Esophagus squamous epithelium (tissue), 4 donors: Measurements from ENCODE around the gene ZNF787.

Experiments
- POLR2A ChIP-seq, 4 donors: fragments of 450-650 bp; IDR thresholded peaks; one replicate each; pipeline ENCODE4 v1.6.1; 2017; ENCODE audit warnings: antibody characterized with exemption in 4 of 4, mild to moderate bottlenecking in 4 of 4, moderate library complexity in 3 of 4
- TF ChIP-seq, protein P1 (sequence below), 6 experiments: fragments of 450-650 bp in 4 of 6; fragments of 200-600 bp in 2 of 6; sonication (generic) in 2 of 6; IDR thresholded peaks; one replicate each; pipeline ENCODE4 v1.5.1; 2016 to 2019; ENCODE audit warnings: antibody characterized with exemption in 6 of 6, mild to moderate bottlenecking in 4 of 6, moderate library complexity in 4 of 6

- TF ChIP-seq, protein P1, sequence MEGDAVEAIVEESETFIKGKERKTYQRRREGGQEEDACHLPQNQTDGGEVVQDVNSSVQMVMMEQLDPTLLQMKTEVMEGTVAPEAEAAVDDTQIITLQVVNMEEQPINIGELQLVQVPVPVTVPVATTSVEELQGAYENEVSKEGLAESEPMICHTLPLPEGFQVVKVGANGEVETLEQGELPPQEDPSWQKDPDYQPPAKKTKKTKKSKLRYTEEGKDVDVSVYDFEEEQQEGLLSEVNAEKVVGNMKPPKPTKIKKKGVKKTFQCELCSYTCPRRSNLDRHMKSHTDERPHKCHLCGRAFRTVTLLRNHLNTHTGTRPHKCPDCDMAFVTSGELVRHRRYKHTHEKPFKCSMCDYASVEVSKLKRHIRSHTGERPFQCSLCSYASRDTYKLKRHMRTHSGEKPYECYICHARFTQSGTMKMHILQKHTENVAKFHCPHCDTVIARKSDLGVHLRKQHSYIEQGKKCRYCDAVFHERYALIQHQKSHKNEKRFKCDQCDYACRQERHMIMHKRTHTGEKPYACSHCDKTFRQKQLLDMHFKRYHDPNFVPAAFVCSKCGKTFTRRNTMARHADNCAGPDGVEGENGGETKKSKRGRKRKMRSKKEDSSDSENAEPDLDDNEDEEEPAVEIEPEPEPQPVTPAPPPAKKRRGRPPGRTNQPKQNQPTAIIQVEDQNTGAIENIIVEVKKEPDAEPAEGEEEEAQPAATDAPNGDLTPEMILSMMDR (IDR thresholded peaks at IDR 0.05): no peak
- no peak for TF ChIP-seq POLR2A (IDR thresholded peaks at IDR 0.05)
Observed at GRCh38 chr19:56053596-56053995, 67.5 kb downstream of the ZNF787 start.
